SK-N-MC (cell line): Measurements from ENCODE around the gene TANGO6.

Experiments
- EZH2 ChIP-seq: fragments of 200-600 bp; sonication (generic); IDR thresholded peaks from one replicate; pipeline ENCODE4 v1.6.1; 2017; ENCODE audit warnings: antibody characterized with exemption
- POLR2AphosphoS5 ChIP-seq: IDR thresholded peaks from 2 replicates; pipeline ENCODE4 v1.6.1; 2012; ENCODE audit warnings: mild to moderate bottlenecking, low read depth, low read length, borderline replicate concordance

DNA sequence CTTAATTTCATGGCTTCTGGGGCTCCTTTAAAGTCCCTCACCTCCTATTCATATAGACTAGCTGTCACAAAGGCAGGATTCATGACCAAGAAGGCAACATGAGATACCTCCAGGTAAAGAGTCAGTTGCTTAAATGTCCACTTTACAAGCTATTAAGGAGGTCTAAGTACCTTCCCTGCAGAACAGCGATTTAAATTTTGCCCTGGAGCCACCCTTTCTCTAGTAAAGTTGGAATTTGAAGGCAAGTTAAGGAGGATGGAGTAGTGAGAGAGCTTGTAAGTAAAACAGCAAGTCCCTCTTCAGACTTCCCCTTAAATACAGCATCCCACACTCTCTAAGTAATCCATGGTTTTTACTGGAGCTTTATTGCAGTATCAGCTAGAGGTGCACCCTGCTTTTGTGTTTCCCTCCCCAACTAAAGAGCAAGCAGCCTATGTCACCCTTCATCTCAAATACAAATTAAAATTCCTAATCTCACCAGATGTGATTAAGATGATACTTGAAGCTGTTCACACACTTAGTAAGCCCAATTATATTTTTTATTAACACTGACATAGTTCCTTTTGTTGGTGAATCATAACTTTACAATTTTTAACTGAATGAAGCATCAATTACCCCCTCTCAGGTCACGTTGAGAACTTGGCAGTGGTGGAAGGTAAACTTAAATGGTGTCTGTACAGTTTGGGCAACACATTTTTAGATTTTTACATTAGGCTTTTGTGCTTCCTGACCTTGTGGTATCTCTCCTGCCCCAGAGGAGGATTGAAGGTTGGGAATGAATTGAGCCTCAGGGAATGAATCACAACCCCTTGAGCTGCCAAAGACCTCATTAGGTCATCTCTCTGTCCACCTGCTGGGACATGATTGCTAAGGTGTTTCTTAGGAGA, 108.9 kb downstream of the TANGO6 start:
- TF ChIP-seq EZH2 (no peak), POLR2AphosphoS5 (no peak)
